Mesenchymal stem cell (in vitro differentiated cells and primary cell): Measurements from ENCODE around the gene CELSR3.

ENCODE experiments used
- DNase-seq: peaks from one replicate; pipeline ENCODE4 v3.0.0-alpha.2; 2013
- H2AFZ ChIP-seq: one replicate; pipeline ENCODE4 v1.6.1; 2013; ENCODE audit warnings: low read depth, mild to moderate bottlenecking, control low read depth, inconsistent platforms, low read length, moderate library complexity
- H2AK5ac ChIP-seq: 2 replicates; pipeline ENCODE4 v1.6.1; 2013; ENCODE audit warnings: low read length, moderate library complexity, mild to moderate bottlenecking, inconsistent platforms; ENCODE audit not compliant: severe bottlenecking
- H2BK120ac ChIP-seq: one replicate; pipeline ENCODE4 v1.6.1; 2013; ENCODE audit warnings: low read depth, mild to moderate bottlenecking, inconsistent platforms, low read length, moderate library complexity
- H2BK12ac ChIP-seq, 2 experiments: one replicate each; pipeline ENCODE4 v1.6.1; 2013; ENCODE audit warnings: inconsistent platforms in 2 of 2, low read length in 2 of 2, mild to moderate bottlenecking in 2 of 2, moderate library complexity in 2 of 2, control low read depth in 1 of 2
- H2BK15ac ChIP-seq: one replicate; pipeline ENCODE4 v1.6.1; 2013; ENCODE audit warnings: mild to moderate bottlenecking, low read depth, inconsistent platforms; ENCODE audit not compliant: poor library complexity, severe bottlenecking
- H2BK5ac ChIP-seq: 2 replicates; pipeline ENCODE4 v1.6.1; 2013; ENCODE audit warnings: low read depth, mild to moderate bottlenecking, low read length, control low read depth, inconsistent platforms; ENCODE audit not compliant: poor library complexity, severe bottlenecking
- H3K14ac ChIP-seq, 2 experiments: one replicate each; pipeline ENCODE4 v1.6.1; 2013; ENCODE audit warnings: inconsistent platforms in 2 of 2, low read length in 2 of 2, control low read depth in 1 of 2, mild to moderate bottlenecking in 1 of 2, moderate library complexity in 1 of 2
- H3K18ac ChIP-seq, 2 experiments: one replicate each; pipeline ENCODE4 v1.6.1; 2013; ENCODE audit warnings: inconsistent platforms in 2 of 2, low read length in 2 of 2, control low read depth in 1 of 2, low read depth in 1 of 2, mild to moderate bottlenecking in 1 of 2
- H3K23ac ChIP-seq, 2 experiments: one replicate each; pipeline ENCODE4 v1.6.1; 2013; ENCODE audit warnings: inconsistent platforms in 2 of 2, low read length in 2 of 2, mild to moderate bottlenecking in 2 of 2, moderate library complexity in 2 of 2, control low read depth in 1 of 2
- H3K27ac ChIP-seq: 2 replicates; pipeline ENCODE4 v1.5.1; 2013; ENCODE audit warnings: mild to moderate bottlenecking, moderate library complexity, low read length, control low read depth, inconsistent platforms; ENCODE audit not compliant: poor library complexity, severe bottlenecking
- H3K27me3 ChIP-seq, 2 experiments: 2 replicates each; pipeline versions ENCODE4 v1.6.1 to v1.7.0; 2013; ENCODE audit warnings: low read length in 2 of 2, mild to moderate bottlenecking in 2 of 2, moderate library complexity in 2 of 2, control low read depth in 1 of 2, inconsistent platforms in 1 of 2; ENCODE audit not compliant: control insufficient read depth in 1 of 2, insufficient read depth in 1 of 2
- H3K36me3 ChIP-seq, 2 experiments: 2 replicates each; pipeline versions ENCODE4 v1.6.1 to v1.7.0; 2013; ENCODE audit warnings: low read length in 2 of 2, control low read depth in 1 of 2, inconsistent platforms in 1 of 2, low read depth in 1 of 2, mild to moderate bottlenecking in 1 of 2; ENCODE audit not compliant: insufficient read depth in 2 of 2, control insufficient read depth in 1 of 2
- H3K4ac ChIP-seq, 2 experiments: one replicate each; pipeline ENCODE4 v1.6.1; 2013; ENCODE audit warnings: inconsistent platforms in 2 of 2, low read length in 2 of 2, mild to moderate bottlenecking in 2 of 2, moderate library complexity in 2 of 2, control low read depth in 1 of 2, low read depth in 1 of 2
- H3K4me1 ChIP-seq: 2 replicates; pipeline ENCODE4 v1.6.1; 2013; ENCODE audit warnings: low read depth, low read length, control low read depth; ENCODE audit not compliant: control insufficient read depth, insufficient read depth
- H3K4me2 ChIP-seq: 2 replicates; pipeline ENCODE4 v1.6.1; 2013; ENCODE audit warnings: low read length, mild to moderate bottlenecking, inconsistent platforms; ENCODE audit not compliant: poor library complexity, severe bottlenecking
- H3K4me3 ChIP-seq, 2 experiments: 2 replicates each; pipeline versions ENCODE4 v1.5.1 to v1.7.0; 2013; ENCODE audit warnings: low read length in 2 of 2, mild to moderate bottlenecking in 2 of 2, control low read depth in 1 of 2, low read depth in 1 of 2; ENCODE audit not compliant: insufficient read depth in 1 of 2
- H3K79me1 ChIP-seq: replicated peaks from 2 replicates; pipeline ENCODE4 v1.6.1; 2013; ENCODE audit warnings: mild to moderate bottlenecking, control low read depth, low read length, inconsistent platforms; ENCODE audit not compliant: poor library complexity, severe bottlenecking
- H3K9ac ChIP-seq: 2 replicates; pipeline ENCODE4 v1.7.0; 2013; ENCODE audit warnings: mild to moderate bottlenecking, low read length, moderate library complexity
- H3K9me3 ChIP-seq: 2 replicates; pipeline ENCODE4 v1.7.0; 2013; ENCODE audit warnings: mild to moderate bottlenecking, low read length; ENCODE audit not compliant: control insufficient read depth
- H4K8ac ChIP-seq: one replicate; pipeline ENCODE4 v1.6.1; 2013; ENCODE audit warnings: inconsistent platforms, mild to moderate bottlenecking, low read length, moderate library complexity
- H4K91ac ChIP-seq: one replicate; pipeline ENCODE4 v1.6.1; 2013; ENCODE audit warnings: mild to moderate bottlenecking, low read length, inconsistent platforms
- WGBS: methylation state at CpG from one replicate; pipeline ENCODE4 v1.1.7; 2013; ENCODE audit warnings: mixed read lengths; 5-methylcytosine and 5-hydroxymethylcytosine counted together

Gene CELSR3

DNA sequence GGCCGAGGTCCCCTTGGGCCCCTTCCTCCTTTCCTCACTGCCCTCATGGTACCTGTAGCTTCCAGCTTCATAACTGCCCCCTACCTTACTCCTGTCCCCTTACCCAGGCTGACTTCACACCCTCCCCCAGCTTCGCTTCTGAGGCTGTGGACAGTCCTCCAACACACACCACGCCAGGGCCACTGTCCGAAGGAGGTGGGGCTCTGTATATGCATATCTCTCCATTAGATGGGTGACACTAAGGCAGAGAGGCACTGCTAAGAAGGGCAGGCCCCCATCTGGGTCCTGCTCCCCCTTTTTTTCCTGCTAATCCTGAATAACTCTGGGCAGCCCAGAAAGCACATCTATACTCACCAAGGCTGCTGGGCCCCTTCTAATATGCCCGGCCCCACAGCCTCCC is 66.5 kb downstream of the CELSR3 start:
- 48% methylated on average over 5 of the region's 5 CpGs for WGBS
- H3K4ac ChIP-seq = peak overlapping the region; percentile 45 to 92
- peak overlapping the region; percentile 87 to 98 for H2BK12ac ChIP-seq

GRCh38 chr3:48595526-48596121 is 67.1 kb downstream of the CELSR3 start:
- Histone ChIP-seq H3K18ac (peak overlapping the region; percentile 58 to 86), H3K27ac (peak overlapping the region; percentile 91), H2AFZ (no peak overlapping the region), H3K4me1 (peaks cover 94% of the 10 kb centered on the region), H3K9ac (no peak overlapping the region), H2BK120ac (peak overlapping the region; percentile 78), H2BK5ac (peak overlapping the region; percentile 73), H3K4me3 (peak overlapping the region in 1 of 2 experiments; percentile 73), H4K8ac (peak overlapping the region; percentile 33), H3K4me2 (no peak overlapping the region), H3K14ac (no peak overlapping the region), H2BK15ac (peak overlapping the region; percentile 55), H3K27me3 (no peaks in the 10 kb centered on the region), H3K4ac (peak overlapping the region; percentile 55 to 92), H3K9me3 (no peaks in the 10 kb centered on the region), H2AK5ac (peak overlapping the region; percentile 92), H2BK12ac (peak overlapping the region; percentile 85 to 98), H3K79me1 (peaks cover 1% of the 10 kb centered on the region), H3K36me3 (peaks cover 24 to 63% of the 10 kb centered on the region in 2 experiments), H4K91ac (peak overlapping the region; percentile 90), H3K23ac (peak overlapping the region in 1 of 2 experiments; percentile 61)
- DNase-seq = peak; percentile 97
- WGBS = 4% methylated on average over 10 of the region's 10 CpGs

More for the DNA sequence above, 66.5 kb downstream of the CELSR3 start:
- Histone ChIP-seq H3K79me1 (peaks cover 5% of the 10 kb centered on the region), H2AFZ (no peak overlapping the region), H4K8ac (peak overlapping the region; percentile 33), H3K4me1 (peaks cover 94% of the 10 kb centered on the region), H3K14ac (no peak overlapping the region), H3K18ac (peak overlapping the region; percentile 58 to 86), H3K4me3 (no peak overlapping the region), H2BK120ac (peak overlapping the region; percentile 65), H2BK15ac (peak overlapping the region; percentile 53), H3K9me3 (no peaks in the 10 kb centered on the region), H3K27me3 (no peaks in the 10 kb centered on the region), H3K9ac (no peak overlapping the region), H2AK5ac (peak overlapping the region; percentile 92), H4K91ac (peak overlapping the region; percentile 90), H3K4me2 (no peak overlapping the region), H3K36me3 (peaks cover 29 to 63% of the 10 kb centered on the region in 2 experiments), H3K23ac (peak overlapping the region in 1 of 2 experiments; percentile 61), H2BK5ac (peak overlapping the region; percentile 73), H3K27ac (peak overlapping the region; percentile 91)
- no peak for DNase-seq

DNA sequence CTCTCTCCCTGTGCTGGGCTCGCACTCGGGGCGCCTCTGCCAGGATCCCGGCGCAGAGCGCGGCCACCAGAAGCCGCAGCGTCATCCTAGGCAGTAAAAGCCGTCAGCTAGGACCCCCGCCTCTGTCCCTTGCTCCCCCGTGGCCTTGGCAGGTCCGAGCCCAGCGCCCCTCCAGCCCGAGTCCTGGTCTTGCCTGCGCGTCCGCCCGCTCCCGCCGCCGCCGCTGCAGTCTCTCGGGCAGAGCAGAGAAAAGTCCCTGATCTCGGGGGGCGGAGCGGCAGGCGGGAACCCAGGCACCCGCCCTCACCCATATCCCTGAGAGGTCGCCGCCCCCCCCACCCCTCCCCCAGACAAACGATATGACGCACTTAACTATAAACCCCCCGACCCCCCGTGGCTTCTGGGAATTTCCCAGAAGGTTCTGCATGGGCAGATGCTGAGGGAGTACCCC is 67.6 kb downstream of the CELSR3 start, which contains the start of gene COL7A1:
Gene COL7A1, minus strand, starts transcription at position 255 of the 451 bp plus-strand sequence. Its CDS starts 170 bp downstream, at position 85.
- Histone ChIP-seq H2AFZ (no peak within 1 kb of the TSS), H2AK5ac (peak within 1 kb of the TSS; percentile 92), H2BK12ac (peak within 1 kb of the TSS; percentile 85 to 98), H3K23ac (peak within 1 kb of the TSS in 1 of 2 experiments; percentile 61), H3K14ac (peak within 1 kb of the TSS in 1 of 2 experiments; percentile 80), H2BK15ac (peak within 1 kb of the TSS; percentile 55), H3K9me3 (no peaks in the 10 kb centered on the region), H3K9ac (peak within 1 kb of the TSS; percentile 75), H4K8ac (peak within 1 kb of the TSS; percentile 49), H3K4me2 (peak within 1 kb of the TSS; percentile 81), H3K4me3 (peak within 1 kb of the TSS; percentile 59 to 73), H3K4me1 (peaks cover 95% of the 10 kb centered on the region), H3K18ac (peak within 1 kb of the TSS; percentile 86 to 94), H2BK5ac (peak within 1 kb of the TSS; percentile 73), H3K27ac (peak within 1 kb of the TSS; percentile 91), H2BK120ac (peak within 1 kb of the TSS; percentile 78), H3K4ac (peak within 1 kb of the TSS; percentile 82 to 92), H3K27me3 (no peaks in the 10 kb centered on the region), H4K91ac (peak within 1 kb of the TSS; percentile 90), H3K36me3 (peaks cover 19 to 63% of the 10 kb centered on the region in 2 experiments), H3K79me1 (no peaks in the 10 kb centered on the region)
- DNase-seq = no peak
- 13% methylated on average over 25 of the region's 35 CpGs for WGBS

DNA sequence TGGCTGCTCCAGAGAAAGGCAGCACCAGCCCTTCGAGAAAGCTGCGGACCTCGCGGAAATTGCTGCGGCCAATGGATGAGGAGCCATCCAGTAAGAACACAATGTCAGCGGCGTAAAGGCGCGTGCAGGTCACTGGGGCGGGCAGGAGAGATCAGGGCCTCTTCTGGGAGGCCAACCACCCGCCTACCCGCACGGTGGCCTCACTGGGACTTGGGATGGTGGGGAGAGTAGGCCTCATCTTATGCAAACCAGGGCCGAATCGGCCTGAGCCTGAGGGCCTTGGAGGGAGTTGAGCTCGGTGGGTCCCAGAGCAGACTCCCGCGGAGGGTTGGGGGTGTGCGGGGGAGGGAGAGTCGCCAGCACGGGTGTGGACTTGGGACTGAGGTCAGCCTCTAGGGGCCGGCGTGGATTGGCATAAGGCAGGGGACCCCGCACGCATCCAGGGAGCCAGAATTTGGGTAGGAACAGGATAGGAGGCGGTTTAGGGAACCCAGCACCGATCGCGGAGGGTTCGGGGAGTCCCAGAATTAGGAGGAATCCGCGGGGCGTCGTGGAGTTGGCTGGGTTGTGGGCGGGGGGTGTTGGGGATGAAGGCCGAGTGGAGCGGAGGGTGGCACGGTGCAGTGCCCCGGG is 68.2 kb downstream of the CELSR3 start:
- Histone ChIP-seq H3K4me1 (peaks cover 93% of the 10 kb centered on the region), H3K4ac (peak overlapping the region; percentile 37 to 82), H3K9me3 (no peaks in the 10 kb centered on the region), H3K79me1 (no peaks in the 10 kb centered on the region), H3K4me3 (peak overlapping the region; percentile 59 to 73), H3K18ac (peak overlapping the region; percentile 11 to 94), H3K4me2 (peak overlapping the region; percentile 81), H3K9ac (peak overlapping the region; percentile 75), H2AFZ (no peak overlapping the region), H3K27me3 (no peaks in the 10 kb centered on the region), H3K23ac (no peak overlapping the region), H2BK5ac (peak overlapping the region; percentile 33), H3K14ac (peak overlapping the region in 1 of 2 experiments; percentile 80), H2BK120ac (peak overlapping the region; percentile 78), H2AK5ac (peak overlapping the region; percentile 58), H2BK12ac (peak overlapping the region; percentile 35 to 78), H4K8ac (peak overlapping the region; percentile 49), H3K36me3 (peaks cover 13 to 62% of the 10 kb centered on the region in 2 experiments), H2BK15ac (peak overlapping the region; percentile 4), H4K91ac (peak overlapping the region; percentile 8), H3K27ac (peak overlapping the region; percentile 65)
- peak; percentile 43 for DNase-seq
- WGBS = 44% methylated on average over 36 of the region's 39 CpGs
